NCI-H1105 treated with DMSO at 0.1 percent for 48 hours (cell line): ENCODE measurements around the gene TSHZ3.

ENCODE experiments used
- DNase-seq: peaks from one replicate; lab custom pipeline; 2025; lab: John Stamatoyannopoulos, UW

TSHZ3 gene

DNA sequence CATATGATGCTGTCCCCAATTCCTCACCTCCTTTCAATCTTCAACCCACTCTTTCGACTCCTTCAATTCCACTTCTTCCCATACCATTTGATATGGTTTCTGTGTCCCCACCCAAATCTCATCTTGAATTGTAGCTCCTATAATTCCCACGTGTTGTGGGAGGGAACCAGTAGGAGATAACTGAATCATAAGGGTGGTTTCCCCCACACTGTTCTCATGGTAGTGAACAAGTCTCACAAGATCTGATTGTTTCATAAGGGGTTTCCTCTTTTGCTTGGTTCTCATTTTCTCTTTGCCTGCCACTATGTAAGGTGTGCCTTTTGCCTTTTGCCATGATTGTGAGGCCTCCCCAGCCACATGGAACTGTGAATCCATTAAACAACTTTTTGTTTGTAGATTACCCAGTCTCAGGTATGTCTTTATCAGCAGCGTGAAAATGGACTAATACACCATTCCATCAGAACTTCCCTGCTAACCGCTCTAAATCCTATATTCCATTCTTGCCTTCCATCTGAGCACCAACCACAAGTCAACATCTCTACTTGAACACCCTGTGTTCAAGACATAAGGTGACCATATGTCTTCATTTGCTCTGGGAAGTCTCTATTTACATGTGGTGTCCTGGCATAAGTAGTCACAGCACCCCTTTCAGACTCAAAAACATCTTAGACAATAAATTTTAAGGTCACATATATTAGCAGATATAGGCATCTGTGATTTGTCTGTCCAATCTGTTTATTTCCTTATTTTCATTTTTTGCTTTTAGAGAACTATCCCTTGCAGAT lies 122.9 kb downstream of the TSHZ3 start:
- no peak for DNase-seq
